SH-SY5Y (cell line): ENCODE measurements around the gene PRKCZ.

Source experiments
- GATA2 ChIP-seq: IDR thresholded peaks from 2 replicates; pipeline ENCODE4 v1.6.1; 2011; ENCODE audit warnings: mild to moderate bottlenecking, low read depth, low read length
- GATA3 ChIP-seq: IDR thresholded peaks from 2 replicates; pipeline ENCODE4 v1.6.1; 2011; ENCODE audit warnings: low read depth, mild to moderate bottlenecking, low read length, moderate library complexity

DNA sequence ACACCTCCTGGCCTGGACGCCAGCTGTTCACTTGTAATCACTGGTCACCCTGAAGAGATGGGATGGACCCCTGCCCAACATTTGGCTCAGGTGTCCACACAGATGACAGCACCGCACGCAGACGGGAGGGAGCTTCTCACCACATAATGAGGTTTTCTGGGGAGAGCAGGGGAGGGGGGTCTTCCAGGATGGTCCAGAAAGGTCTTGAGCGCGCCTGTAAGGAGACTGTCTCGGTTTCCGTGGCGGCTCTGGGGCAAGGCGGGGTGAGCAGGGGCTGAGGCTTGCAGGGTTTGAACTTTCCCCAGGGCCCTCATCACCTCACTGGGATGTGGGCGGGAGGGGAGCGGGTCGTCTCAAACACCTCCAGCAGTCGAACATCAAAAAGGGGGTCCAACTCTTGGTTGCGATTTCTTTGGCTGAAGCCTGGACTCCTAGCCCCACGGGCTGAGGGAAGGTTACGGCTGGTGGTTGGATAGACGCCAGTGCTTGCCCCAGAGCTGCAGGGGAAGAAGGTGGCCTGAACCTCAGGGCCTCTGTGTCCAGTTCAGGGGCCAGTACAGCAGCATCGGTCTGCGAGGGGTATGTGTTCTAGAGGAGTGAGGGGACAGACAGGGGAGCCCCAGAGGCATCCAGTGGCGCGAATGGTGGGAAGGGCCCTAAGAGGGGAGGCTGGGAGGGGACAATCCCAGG is 53.8 kb downstream of the PRKCZ start:
- TF ChIP-seq GATA2, result no peak
- no peak for TF ChIP-seq GATA3
